HG03460 (cell line): ENCODE data around the gene ATP11A.

ENCODE experiments used
- ATAC-seq: cut with Tn5 transposase; IDR thresholded peaks from one replicate; pipeline ENCODE4 v1.9.1; 2021; ENCODE audit not compliant: unreplicated experiment

Gene ATP11A

DNA sequence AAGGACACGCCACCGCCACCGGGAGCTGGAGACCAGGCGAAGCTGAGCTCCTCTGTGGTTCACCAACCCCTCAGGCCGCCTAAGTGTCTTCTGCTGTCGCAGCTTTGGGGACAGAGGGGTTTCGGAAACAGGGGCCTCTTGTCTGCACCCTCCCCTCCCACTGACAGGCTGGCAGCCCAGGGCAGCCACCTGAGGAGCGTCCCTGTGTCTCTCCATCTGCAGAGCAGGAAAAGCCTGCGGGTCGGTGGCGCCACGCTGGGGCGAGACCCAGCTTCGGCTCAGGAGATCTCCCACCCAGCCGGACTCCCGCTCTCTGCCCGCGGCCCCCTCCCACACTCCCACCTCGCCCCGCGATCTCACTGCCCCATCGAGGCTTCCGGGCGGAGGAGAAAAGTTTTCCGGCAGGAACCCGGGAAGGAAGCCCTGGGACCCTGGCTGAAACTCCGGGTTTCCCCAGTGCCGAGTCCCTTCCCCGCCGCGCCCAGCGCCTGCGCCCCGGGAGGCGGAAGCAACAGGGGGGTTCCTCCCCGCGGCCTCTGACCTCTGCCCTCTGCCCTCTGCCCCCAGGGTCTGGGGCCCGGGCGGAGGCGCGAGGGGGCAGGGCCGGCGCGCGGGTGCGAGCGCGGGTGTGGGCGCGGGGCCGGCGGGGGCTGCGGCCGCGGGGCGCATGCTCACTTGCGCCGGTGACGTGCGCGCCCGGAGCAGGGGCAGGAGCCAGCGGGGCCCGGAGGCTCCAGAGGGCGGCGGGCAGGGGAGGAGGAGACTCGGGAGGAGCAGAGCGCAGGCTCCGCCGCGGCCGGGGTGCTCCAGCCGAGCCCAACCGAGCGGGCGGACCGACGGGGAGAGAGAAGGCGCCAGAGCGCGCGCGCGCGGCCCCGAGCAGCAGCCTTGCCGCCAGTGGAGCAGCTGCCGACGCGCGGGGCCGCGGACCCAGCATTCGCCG, at the start of gene ATP11A:
Gene ATP11A, plus strand, starts transcription at position 736 of the 943 bp plus-strand sequence. CDS start 379 bp downstream, outside the sequence.
- ATAC-seq, result peak; percentile 73

DNA sequence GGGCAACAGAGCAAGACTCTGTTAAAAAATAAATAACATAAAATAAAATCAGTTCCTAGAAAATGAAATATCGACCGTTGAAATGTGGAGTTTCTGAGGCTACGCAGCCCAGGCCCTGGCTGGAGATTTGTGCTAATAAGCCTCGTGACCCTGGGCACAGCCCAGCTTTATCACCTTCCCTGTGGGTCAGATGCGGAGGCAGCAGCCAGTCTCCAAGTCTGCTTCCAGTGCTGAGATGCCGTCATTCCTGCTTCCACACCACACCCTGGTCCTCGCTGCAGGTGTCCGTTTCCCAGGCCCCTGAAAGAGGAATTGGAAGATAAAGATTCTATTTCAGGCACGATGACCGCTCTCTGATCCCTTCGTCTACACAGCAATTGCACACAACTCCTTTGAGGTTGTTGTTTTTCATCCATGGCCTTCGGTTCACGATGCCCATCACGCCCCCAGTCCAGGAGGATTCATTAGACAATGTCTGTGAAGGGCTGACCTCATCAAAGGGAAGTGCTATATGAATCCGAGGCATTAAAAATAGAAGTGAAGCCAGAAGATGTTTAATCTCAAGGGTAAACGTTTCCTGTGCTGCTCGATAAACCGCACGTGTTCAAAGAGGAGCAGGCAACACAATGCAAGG, 48.3 kb upstream of the ATP11A start:
- no peak for ATAC-seq

DNA sequence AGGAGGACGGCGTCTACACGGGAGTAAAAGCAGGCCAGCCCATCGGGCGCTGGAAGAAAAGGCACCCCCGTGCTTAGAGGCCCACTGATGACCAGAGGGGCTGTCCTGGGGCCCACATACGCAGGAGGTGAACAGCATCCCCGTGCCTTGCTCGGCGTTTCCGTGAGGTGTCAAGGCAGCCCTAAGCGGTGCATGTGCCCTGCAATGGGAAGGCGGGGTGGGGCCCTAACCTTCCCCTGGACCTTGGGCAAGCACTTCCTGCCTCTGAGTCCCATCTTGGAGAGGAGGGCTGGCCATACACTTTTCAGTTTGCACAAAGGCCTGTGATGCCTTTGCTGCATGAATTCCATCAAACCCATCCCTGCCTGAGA, 47.8 kb upstream of the ATP11A start:
- no peak for ATAC-seq

DNA sequence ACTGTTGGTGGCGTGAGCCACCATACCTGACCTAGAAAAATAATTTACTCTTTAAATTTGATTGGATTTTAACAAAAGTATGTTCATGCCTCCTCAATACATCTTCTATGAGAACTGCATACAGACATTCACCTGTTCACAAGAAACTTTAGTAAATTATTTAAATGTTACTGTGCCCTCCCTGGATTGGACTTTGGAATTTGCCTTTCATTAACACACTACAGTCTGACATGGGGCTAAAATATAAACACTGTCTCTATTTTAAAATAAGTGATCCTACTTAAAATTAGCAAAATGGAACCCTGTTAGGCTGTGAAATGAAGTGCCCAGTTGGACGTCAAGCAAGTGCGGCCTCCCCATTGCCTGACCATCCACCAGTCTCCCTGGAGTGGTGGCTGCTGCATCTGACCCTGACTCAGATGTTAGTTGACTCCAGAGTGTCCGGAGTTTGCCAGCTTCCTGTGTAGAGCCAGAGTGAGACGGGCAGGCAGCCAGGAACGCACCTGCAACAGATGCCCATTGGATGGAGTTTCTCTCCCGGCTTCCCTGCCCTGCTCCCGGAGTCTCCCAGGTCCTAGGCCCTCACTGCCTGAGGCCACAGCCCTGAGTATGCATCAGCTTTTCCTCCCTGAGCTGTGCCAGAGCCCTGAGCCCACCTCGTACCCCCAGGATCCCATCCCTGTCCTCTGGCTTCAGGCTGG, 45.9 kb upstream of the ATP11A start:
- no peak for ATAC-seq

DNA sequence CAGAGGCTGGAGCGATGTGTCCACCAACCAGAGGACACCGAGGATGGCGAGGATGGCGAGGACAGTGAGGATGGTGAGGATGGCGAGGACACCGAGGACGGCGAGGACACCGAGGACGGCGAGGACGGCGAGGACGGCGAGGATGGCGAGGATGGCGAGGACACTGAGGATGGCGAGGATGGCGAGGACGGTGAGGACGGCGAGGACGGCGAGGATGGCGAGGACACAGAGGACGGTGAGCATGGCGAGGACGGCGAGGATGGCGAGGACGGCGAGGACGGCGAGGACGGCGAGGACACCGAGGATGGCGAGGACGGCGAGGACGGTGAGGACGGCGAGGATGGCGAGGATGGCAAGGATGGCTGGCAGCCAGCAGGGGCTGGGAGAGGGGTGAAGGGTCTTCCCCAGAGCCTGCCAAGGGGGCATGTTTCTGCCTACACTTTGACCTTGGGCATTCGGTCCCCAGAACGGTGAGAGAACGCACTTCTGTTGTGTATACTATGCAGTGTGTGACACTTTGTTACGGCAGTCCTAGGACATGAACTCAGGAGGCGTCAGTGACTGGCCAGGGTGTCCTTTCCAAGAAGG, 44.4 kb upstream of the ATP11A start:
- ATAC-seq, result no peak

DNA sequence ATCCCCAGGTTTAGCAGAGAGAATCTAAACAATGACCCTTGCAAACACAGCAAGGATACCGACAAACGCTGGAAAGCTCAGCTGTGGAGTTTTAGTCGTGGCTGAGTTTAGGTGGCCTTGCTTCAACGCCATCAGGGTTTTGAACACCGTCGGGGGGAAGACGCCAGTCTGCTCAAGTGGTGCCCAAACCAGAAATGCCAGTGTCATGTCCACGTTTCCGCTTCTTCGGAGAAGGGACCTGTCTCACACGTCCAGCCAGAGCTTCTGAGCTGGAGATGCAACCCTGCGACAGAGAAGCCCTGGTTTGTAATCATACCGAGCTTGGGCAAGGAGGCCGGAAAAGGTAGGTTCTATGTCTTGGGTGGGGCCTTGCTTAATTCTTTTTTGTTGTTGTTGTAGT, 42.6 kb upstream of the ATP11A start:
- no peak for ATAC-seq

DNA sequence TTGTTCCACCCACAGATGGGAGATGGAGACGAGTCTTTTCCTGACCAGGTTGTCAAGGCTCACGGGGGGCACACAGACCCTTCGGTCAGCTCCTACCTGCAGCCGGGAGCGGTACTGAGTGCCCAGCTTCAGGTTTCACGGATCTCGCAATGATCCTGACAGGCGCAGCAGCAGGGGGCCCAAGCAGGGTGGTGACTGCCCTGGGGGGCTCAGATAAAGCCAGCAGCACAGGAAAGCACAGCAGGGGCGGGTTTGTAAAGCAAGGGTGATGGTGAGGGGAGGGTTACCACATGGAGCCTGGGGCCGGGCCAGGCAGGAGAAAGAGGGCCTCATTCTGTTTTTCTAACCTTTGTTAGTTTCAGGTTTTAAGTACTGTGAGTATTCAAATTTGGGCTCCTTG, 41.7 kb upstream of the ATP11A start:
- ATAC-seq, result no peak

DNA sequence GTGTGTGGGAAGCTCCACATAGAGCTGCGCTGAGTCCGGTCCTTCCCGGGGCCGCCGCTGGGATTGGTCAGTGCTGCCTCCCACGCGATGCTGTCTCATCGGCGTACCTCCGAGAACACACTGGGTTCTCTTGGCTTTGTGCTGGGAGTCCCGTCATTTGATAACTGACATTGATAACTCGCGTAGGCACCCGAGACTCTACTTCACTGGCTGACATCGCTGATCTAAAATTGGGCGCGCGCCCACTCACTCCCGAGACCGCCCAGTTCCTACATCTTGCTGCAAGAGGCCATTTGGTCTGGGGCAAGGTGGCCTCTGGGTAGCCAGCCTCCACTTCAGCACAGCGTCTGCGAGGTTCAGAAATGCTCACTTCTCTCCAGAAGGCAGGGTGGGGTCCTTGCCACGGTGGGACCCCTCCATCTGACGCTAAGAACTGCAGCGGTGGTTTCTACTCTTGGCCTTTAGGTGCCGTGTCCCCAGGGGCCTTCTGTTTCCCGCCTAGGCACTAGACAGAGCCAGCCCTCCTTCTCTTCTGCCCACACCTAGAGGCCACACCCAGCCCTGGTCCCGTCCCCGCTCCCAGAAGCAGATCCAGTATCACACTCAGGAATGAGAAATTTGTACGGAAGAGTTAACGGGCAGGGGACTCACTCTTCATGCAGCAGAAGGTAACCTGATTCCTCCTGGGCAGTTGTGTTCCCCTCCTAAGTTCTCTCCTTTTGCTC, 40.7 kb upstream of the ATP11A start:
- ATAC-seq, result no peak

DNA sequence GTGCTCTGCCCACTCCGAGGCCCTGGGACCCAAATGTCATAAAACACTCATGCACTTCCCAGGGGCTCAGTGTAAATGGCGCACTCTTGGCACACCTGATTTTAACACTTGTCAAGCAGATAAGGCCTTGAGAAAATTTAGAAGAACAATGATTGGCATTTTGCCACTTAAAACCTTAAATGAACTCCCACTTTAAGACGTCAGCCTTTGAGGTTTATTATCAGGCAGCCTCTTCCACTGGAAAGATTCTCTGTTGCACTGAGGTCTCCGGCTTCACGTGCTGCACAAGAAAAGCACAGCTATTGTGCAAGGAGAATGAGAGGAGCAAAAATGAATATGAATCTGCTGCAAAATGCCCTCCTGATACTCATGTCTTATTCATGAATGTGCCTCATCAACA, 38.5 kb upstream of the ATP11A start:
- ATAC-seq, result no peak

DNA sequence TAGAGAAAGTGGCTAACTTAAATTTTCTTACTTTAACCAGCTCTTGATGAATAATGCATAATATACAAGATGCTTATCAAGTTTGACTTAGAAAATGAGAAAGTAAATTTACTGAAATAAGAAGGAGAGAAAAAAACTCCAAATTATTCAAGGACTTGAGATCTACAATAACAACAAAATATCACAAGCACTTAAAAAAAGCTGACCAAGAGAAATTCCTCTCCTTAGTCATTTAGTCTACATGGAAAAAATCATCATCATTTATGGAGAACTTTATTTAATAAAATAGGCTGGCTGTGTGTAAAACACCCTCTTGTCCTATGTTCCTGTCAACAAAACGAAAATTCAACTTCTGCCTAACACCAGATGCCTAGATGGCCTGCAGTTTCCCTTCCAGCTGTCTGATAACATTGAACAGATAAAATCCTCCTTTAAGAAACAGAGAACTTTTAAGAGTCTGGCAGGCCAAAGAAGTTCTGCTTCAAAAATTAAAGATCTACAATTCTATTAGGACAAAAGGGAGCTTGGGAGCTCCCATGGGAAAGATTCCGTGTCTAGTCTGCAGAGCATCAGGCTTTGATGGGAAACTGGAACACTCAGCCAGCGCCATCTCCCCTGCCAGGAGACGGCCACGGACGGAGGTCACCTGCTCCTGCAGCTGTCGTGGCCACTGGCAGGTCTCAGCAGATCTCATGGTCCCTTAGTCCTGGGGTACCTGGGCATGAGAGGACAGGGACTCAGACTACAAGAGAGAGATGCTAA, 37.9 kb upstream of the ATP11A start:
- no peak for ATAC-seq

DNA sequence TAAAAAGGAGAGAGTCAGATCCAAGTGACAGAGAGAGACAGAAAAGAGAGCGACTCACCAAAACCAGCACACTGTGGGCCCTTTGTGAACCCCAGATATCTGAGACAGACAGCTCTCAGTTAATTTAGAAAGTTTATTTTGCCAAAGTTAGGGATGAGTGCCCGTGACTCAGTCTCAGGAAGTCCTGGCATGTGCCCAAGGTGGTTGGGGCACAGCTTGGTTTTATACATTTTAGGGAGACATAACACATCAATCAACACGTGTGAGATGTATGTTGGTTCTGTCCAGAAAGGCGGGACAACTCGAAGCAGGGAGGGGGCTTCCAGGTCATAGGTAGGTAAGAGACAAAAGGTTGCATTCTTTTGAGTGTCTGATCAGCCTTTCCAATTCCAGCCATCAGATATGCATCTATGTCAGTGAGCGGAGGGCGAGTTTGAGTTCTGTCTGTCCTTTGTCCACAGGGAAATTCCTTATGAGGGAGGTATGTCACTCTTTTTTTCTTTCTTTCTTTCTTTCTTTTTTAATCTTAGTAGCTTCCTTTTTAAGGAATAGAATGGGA, 37.2 kb upstream of the ATP11A start:
- no peak for ATAC-seq

DNA sequence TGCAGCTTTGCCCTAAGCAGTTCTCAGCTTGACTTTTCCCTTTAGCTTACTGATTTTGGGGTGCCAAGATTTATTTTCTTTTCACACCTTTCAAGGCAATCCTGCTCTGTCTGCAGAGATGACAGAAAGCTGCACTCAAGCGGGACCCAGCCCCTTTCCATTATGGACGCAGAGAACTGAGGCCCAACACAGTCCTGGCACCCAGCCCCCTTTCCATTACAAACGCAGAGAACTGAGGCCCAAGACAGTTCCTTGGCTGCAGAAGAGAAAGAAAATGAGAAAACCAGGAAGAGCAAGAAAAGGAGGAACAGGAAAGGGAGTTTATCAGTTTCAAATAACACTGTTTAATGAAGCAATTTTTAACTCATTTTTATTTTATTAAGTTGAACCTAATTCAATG, 36.8 kb upstream of the ATP11A start:
- no peak for ATAC-seq

DNA sequence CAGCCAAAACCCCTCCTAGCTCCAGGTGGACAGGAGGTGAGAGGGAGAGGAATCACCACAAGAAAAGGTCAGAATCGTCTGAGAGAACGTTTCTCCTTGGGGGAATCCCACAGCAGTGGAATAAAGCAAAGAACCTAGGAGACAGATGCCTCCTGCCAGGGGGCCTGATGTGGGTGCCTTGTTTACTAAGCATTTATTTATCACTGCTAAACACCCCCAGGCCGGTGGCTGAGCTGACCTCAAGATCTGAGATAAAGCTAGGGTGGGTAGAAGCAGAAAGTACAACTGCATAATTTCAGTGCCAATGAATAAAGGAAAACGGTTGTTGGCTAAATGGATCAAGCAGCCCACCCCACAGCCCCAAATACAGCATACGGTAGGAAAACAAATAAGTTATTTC, 33.9 kb upstream of the ATP11A start:
- no peak for ATAC-seq

DNA sequence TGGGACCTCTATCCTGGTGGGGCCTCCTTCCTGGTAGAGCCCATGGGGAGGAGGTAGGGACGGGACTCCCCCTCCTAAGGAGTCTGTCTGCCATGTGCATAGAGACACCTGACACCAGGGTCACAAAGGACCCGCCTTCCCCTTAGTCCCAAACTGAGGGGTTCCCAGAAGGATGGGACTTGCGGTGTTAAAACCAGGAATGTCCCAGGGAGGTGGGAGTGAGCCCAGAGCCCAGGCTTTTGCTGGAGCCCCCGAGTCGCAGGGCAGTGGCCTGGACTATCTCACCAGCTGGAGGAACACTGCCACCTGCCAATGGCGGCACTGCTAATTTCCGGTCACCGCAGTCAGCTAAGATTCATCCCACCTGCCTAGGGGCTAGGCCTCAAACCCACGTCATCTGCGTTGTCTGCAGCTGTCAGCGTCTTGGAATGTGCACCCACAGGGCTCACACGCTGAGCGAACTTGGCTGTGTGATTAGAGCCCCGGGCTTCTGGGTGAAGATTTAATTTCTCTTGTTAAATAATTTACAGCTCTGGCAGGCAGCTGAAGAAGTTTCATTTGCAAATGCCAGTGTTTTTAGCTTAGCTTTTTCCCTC, 31.9 kb upstream of the ATP11A start:
- ATAC-seq, result no peak

DNA sequence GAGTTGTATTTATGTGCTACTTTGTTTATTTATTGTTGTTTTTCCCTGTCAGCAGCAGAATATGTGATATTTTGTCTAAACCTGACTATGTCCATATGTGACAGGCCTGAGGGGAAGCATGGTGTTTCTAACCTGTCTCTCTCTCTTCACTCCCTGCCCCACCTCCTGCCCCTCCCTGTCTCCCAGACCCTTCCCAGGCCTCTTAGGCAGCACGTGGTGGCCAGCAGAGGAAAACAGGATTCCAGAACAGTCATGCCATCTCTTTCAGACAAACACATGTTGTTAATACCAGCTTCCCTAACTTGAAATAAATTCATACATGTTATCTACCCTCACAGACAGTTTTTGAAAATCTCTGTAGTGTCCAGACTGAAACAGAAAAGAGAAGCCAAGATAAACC, 31.0 kb upstream of the ATP11A start:
- no peak for ATAC-seq

DNA sequence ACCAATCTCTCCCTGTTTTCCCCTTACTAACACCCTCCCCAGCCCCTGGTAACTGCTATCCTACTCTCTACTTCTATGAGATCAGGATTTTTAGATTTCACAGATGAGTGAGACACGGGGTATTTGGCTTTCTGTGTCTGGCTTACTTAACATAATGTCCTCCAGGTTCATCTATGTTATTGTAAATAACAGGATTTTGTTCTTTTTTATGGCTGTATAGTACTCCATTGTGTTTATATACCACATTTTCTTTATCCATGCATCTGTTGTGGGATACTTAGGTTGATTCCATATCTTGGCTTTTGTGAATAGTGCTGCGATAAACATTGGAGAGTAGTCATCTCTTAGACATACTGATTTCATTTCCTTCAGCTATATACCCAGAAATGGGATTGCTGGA, 28.5 kb upstream of the ATP11A start:
- no peak for ATAC-seq

DNA sequence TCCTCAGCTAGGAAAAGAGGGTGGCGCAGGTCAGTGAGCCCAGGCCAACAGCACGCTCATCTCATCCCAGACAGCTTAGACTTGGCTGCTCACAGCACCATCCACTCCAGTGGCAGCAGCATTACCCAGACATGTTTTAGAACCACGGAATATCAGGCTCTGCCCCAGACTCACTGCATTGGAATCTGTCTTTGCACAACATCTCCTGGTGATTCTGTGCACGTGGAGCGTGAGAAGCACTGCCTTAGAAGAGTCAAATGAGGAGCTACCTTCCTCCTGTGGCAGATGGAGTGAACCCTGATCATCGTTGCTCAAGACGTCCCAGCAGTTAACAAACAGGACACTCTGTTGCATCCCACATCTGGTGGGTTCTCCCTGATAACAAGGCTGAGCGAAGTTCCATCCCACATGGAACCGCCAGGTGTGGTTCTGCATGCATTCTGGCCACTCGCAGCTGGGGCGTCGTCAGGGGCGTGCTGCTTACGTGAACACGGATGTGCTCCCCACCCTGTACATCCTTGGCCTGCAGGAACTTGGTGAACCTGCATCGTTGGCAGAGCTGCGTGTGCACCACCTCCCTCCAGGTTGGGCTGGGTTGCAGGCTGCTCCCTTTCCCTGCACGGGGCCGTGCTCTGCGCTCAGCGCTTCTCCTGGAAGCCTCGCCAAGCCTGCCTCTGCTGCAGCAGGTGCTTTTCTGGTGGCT, 25.2 kb upstream of the ATP11A start:
- ATAC-seq, result no peak

DNA sequence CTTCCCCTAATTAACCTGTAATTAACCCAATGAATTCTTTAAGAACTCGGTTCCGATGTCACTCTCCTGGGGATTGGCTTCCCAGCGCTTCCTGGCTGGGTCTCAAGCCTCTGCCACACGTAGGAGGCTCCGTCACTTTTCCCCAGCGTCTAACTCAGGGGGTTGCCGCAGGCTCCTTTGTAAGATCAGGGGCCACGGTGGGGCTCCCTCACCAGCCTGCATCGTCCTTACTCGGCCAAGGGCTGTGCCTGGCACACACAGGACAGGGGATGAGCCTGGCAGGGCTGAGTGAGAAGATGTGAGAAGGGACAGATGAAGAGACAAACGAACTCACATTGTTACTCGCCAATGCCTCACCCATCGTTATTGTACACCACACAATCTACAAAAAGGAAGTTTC, 20.9 kb upstream of the ATP11A start:
- ATAC-seq, result no peak
